CD4-positive, alpha-beta T cell treated with Interleukin-2 at 100 ng/mL for 4 hours (primary cell): ENCODE data around the gene RBFOX2.
"Not testable (repeated sequence)": the region's sequence is repeated elsewhere in the genome, so short reads cannot be mapped to it uniquely, and the experiment has no call there.

ENCODE experiments used
- DNase-seq: peaks from one replicate; pipeline ENCODE4 v3.0.0-alpha.2; 2020; ENCODE audit warnings: low spot score

RBFOX2 gene

DNA sequence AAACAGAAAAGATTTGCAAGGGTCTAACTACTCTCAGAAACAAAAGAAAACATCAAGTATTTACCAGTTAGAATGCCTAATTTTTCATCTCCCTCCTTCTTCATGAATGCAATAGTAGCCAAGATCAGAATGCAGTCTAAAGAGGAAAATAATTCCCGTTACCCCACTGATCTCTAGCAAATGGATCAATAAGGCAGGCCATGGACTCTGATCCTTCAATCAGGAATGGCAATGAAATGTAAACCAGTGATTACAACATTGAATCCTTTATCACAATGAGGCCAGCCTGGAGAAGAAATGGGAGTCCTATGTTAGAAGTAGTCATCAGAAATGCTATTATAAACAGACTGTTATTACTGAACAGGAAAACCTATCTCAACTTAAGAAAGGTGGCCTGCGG is 204.4 kb downstream of the RBFOX2 start:
- DNase-seq = no peak

DNA sequence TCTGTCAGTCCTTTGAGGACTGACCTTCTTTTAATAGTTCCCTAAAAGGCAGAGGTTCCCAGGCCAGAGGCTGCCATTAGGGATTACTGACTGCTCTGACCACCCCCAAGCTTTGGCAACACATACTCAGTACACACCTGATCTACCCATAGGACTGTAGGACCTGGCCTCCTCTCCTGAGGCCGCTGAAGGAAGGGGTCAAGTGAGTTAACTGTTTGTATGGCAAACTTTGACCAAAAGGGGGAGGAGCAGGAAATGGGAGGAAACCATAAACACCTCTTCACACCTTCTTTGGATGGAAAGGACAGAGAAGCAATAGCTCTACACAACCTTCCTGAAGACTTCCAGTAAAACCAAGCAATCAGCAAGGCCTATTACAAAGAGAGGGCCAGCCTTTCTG is 207.0 kb downstream of the RBFOX2 start:
- DNase-seq = no peak

DNA sequence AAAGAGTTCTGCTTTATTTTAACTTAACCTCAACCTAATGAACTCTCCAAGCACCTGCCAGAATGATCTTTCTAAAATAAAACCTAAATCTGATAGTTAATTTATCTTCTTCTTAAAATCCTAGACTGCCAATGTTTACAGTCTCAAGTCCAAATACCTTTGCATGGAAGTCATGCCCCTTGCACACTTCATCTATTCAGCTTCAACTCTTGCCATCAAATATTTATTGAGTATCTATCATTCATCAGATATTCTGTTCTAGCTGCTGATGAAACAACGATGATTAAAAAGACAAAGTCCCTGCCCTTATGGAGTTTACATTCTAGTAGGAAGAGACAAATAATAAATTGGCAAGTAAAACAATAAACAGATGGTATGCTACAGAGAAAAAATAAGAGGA is 209.2 kb downstream of the RBFOX2 start:
- no peak for DNase-seq

DNA sequence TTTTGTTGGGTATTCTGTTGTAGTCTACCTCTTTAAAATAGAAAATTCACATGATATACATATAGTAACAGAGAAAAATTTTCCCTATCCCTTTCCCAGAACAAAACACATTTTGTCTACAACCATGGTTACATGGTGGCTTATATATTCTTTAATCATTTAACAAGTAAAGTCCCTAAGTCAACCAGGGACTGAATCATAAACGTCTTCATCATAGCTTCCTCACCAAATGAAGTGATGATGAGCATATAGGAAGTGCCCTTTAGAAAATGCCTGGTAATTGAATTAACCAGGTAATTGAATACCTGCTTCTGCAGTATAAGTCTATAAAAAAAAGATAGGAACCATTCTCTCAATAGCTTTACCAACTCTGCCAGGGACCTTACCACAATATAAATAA is 209.7 kb downstream of the RBFOX2 start:
- no peak for DNase-seq

DNA sequence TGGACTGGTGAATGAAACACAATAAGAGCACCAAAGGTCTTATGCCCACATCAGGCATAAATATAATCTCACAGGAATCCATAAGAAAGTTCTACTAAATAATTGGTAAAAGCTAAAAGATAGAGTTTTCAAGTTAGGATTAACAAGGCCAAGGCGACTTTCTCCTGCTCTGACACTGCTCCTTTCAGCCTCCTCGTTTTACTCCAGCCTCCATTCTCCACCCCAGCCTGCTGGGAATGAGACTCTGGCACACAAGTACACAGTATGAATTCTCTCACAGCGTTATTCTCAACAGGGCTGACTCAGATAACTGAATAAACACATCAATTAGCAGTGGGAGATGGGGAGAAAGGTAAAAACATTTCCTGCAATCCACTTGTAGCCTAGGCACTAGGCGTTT is 216.0 kb downstream of the RBFOX2 start:
- DNase-seq = no peak

DNA sequence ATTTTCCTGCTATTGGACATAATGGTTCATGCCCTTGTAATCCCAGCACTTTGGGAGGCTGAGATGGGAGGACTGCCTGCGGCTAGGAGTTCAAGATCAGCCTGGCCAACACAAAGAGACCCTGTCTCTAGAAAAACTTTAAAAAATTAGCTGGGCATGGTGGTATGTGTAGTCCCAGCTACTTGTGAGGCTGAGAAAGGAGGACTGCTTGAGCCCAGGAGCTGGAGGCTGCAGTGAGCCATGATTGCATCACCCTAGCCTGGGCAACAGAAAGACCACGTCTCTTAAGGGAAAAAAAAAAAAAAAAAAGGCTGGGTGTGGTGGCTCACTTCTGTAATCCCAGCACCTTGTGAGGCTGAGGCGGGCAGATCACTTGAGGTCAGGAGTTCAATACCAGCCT is 217.0 kb downstream of the RBFOX2 start:
- DNase-seq = no peak

DNA sequence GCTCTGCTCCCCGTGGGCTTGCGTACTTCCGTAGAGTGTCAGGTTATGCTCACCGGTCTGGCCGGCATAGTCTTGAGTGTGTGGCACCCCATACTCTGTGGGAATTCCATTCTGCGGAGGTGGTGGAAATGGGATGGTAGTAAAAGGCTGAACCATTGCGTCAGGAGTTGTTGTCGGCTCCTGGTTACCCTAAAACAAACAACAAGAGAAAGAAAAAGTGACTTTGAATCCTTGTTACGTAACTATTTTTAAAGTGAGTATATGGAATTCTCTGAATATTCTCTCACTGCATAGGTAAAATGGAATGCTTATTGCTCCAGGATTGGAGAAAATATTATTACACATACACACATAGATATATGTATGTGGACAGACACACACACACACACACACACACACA is 218.8 kb downstream of the RBFOX2 start:
- no peak for DNase-seq

DNA sequence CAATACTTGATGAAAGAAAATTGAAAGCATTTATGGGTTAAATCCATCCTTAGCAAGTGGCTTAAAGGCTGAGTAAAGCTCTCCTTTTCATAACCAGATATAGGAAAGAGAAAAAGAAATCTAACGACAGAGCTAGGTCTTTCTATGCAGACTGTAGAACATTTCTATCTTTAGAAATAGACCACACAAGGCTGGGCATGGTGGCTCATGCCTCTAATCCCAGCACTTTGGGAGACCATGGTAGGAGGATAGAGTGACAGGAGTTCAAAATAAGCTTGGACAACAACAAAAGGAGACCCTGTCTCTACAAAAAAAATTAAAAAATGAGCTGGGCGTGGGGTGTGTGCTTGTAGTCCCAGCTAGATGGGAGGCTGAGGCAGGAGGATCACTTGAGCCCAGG is 220.2 kb downstream of the RBFOX2 start:
- no peak for DNase-seq

DNA sequence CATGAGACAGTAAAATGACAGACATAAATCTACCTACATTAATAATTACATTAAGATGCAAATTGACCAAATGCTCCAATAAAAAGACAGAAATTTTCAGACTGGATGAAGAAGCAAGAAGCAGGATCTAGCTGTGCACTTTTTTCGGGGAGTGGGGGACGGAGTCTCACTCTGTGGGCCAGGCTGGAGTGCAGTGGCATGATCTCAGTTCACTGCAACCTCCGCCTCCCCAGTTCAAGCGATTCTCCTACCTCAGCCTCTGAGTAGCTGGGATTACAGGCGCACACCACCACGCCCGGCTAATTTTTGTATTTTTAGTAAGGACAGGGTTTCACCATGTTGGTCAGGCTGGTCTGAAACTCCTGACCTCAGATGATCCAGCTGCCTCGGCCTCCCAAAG is 222.0 kb downstream of the RBFOX2 start:
- DNase-seq = not testable (repeated sequence)

DNA sequence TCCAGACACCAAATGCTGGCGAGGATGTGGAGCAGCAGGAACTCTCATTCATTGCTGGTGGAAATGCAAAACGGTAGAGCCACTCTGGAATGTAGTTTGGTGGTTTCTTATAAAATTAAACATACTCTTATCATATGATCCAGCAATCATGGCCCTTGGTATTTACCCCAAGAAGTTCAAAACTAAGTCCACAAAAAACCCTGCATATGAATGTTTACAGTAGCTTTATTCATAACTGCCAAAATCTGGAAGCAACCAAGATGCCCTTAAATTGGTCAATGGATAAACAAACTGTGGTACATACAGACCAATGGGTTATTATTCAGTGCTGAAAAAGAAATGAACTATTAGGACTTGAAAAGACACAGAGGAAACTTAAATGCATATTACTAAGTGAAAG is 223.2 kb downstream of the RBFOX2 start:
- no peak for DNase-seq

DNA sequence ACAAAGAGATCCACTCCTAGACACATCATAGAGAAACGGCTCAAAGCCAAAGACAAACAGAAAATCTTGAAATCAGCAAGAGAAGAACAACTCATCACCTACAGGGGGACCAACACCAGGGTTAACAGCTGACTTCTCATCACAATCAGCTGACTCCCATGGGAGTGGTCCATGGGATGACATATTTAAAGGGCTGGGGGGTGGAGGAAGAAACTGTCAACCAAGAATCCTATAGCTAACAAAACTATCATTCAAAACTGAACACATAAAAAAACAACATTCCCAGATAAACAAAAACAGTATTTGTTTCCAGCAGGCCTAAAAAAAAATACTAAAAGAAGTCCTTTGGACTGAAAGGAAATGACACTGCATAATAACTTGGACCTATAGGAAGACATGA is 224.2 kb downstream of the RBFOX2 start:
- DNase-seq = no peak

DNA sequence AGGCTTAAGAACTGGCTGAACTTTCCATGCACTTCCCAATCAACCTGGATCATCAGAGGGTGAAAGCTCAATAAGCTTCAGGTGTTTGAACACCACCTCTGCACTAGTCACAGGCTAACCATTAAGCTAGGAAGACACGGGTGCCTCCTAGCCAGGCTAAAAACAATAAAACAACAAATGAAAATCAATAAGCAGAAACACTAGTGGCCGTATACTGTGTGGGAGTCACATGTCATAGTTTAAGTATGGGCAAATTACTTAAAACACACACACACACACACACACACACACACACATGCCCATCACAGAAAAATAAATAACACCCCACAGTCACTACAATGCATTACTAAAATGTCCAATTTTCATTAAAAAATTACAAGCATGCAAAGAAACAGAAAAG is 225.7 kb downstream of the RBFOX2 start:
- no peak for DNase-seq

DNA sequence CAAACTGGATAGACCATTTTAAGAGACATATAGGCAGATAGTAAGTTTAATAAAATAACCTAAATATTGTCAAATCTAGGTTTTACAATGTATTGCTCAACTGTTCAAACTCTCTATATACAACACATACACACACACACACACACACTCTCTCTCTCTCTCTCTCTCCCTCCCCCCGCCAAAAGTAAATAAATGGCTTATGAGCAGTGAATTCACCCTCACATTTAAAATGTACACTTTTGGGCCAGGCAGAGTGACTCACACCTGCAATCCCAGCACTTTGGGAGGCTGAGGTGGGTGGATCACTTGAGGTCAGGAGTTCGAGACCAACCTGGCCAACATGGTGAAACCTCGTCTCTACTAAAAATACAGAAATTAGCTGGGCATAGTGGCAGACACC is 227.3 kb downstream of the RBFOX2 start:
- DNase-seq = not testable (repeated sequence)

DNA sequence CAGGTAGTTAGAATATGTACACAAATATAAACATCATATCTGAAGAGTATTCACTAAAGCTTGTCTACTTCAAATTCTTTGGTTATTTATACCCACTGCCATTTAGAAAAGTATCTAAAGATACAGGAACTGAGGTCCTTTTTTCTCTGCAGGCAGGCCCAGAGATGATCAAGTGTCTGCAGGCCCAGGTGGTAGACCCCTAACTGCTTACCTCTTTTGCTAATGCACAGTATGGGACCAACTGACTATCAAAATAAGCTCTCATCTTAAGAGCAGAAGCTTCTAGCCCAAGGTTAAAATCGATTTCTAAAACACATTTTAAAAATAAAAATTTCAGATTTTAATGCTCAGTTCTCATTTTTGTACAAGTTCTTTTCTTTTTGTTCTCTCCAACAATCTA is 229.5 kb downstream of the RBFOX2 start:
- no peak for DNase-seq

DNA sequence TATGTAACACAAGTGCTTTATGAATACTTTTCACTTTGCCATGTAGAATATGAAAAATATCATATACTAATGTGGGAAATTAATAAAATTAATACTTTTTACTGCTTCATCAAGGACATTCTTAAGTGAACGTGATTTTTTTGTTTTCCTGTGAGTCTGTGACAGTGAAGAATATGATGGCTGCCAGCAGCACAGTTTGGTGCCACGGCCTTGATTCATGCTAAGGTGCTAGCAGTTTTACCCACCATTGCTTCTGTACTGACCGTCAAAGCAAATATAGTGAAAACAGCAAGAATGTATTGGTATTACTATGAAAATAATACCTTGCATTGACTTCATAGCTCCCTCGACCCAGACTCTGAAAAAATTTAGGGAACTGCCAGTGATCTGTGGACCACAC is 231.2 kb downstream of the RBFOX2 start:
- DNase-seq = no peak

DNA sequence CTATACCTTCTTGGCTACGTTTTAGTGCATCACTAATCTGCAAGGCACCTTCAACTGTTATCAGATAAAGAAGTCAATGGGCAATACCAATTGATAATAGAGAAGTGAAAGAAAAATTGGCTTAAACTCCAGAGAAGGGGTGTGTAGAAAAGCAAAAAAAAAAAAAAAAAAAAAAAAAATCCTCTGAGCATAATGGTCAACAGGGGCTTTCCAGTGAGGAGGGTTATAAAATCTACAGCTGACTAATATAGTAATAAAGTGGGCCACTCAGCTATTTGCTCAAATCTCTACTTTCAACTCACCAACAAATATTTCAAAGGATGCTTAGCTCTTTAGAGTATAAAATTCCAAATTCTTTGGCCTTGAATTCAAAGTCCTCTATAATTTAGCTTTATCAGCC is 233.1 kb downstream of the RBFOX2 start:
- no peak for DNase-seq

DNA sequence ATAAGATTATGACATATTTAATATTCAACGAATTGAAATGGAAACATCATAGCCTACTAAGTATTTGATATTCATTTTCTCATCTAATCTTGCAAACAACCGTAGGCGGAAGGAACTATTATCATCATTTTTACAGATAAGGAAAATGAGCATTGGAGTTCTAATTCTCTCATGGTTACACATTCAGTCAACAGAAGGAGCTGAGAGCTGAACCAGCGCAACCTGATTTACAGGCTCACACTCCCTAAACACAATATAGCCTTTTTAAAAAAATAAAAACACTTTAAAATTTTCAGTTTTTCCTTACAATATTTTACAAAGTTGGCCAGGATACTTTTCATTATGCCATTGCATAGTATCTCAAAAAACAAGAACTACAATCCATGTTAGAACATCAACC is 236.1 kb downstream of the RBFOX2 start:
- no peak for DNase-seq

DNA sequence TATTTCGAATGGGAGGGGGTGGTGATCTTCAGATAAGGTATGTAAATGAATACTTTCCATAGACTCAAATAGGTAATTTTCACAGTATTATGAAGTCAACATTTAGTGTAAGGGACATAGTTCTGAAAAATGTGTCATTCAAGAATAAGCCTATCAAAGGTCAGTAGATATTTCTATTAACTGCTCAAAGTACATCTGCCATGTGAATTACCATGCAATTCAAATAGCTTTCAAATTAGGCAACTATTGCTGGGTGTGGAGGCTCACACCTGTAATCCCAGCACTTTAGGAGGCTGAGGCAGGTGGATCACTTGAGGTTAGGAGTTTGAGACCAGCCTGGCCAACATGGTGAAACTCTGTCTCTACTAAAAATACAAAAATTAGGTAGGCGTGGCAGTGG is 236.8 kb downstream of the RBFOX2 start:
- DNase-seq = not testable (repeated sequence)

DNA sequence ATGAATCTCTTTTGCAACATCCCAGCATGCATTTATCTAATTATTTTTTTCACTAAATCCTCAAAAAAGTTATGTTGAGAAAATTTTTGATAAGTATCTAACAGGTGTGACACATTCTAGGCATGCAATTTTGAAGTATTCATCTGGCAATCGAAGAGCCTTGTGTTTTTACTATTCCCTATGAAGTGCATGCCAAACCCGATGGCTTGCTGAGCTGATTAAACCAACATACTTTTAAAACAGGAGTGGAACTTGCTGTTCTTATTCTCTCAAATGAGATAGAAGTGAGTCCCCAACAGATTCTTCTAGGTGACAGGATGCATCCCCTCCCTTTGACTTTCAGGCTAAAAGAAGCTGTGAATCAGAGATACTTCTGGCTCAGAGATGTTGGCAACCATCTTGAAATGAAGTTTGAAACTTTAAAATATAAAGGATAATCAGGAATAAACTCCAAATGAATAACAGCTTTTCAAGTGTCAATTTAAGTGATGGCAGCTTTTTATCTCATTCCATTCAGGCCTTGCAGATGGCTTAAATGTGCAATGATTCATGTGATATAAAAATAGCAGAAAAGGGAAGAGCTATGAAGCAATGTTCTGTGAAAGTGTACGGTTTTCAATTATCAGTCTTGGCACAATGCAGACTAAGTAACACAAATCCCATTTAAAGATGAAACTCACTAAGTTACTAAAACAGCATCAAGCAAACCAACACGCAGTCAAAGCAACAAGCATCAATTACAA is 243.3 kb downstream of the RBFOX2 start:
- no peak for DNase-seq

DNA sequence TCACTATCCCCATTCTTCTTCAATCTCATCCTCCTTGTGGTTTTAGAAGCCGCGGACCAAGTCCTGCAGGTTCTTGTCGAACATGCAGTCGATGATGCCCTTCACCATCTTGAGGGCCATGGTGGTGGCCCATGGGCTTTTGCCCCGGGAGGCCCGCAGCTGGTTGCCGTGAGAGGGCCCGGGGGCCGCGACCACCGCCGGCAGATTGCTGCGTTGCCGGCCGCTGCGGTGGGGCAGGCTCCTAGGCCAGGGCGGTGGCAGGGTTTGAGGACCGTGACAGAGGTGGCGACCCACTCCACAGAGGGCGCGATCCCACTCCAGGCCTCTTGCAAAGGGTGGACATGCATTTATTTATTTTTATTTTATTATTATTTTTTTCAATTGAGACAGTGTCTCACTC is 244.0 kb downstream of the RBFOX2 start:
- no peak for DNase-seq

DNA sequence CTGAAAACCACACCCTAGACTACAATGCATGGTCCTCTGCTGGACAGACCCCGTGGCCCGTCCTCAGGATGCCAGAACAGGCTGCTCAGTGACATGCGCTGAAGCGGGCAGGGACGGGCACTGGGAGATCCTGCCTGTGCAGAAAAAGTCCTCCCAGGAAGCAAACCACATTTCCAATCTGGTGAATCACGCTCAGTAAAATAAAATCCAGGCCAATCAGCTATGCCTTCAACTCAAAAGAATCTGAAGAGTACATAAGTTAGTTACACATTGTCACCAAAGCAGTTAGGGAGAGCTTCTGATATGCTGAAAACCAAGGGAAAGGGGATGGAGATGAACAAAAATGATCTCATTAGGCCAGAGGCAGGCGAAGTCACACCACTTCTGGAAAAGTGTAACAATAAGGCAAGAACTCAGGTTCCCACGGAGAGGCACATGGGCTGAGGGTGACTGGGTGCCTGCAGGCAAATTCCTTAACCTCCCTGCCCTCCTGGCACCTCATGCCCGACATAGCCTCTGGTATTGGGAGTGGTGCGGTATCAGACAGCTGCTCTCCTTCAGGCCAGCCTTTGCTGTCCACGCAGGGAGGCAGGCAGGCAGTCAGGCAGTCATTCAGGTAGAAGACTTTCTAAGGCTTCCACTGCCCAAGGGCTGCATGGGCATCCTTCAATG is 244.5 kb downstream of the RBFOX2 start:
- DNase-seq = no peak

DNA sequence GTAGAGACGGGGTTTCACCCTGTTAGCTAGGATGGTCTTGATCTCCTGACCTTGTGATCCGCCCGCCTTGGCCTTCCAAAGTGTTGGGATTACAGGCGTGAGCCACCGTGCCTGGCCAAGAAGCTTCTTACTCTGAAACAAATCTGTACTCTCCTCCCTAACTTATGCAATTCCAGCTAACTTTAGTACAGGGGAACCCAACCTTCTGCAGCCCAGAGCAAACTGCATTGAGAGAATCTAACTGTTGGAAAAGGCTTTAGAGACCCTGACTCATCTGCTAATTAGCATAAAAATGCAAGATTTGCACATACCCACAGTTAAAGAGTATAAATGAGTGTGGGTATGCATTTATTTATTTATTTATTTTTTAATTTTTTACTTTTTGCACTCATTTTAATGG is 246.1 kb downstream of the RBFOX2 start:
- DNase-seq = no peak

DNA sequence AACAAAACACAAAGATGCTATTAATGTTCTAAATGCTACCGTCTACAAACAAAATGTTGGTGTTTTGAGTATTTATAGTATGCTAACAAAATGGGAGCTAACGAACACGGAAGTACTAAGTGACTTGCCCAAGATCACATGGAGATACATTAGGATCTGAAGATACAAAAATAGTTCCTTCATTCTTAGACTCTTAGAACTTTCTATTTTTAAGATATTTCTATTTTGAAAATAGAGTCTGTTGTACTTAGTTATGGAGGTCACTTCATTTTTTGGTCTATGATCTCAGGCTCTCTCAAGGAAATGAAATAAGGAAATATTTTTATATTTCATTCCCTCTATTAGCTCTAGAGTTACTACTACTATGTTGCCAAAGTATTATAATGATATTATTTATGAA is 246.7 kb downstream of the RBFOX2 start:
- DNase-seq = no peak

DNA sequence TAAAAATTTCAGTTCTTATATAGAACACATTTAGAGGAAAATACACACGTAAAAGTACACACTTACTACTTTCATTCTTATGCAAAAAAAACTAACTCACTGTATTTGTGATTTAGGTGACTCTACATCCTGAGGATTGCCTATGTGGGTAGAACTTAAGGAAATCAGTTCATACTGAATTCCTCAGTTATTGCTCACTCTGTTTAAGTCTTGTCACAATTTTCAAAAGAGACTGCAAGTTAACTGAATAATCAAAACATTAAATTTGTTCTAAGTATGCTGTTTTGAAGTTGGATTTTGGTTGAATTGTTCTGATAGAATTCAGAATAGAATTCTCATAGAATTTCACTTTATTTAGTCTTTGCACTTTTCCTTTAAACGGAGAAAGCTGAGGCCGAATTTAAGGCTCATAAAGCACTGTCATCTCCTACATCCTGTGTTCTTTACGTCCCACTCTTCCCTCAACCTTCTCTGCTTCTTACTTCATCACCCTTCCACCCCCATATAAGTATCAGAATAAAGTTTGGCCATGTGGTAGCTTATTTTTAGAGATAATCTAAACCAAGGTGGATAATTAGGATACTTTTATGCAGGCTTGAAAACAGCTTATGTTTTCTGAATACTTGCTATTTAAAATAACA is 251.2 kb downstream of the RBFOX2 start:
- DNase-seq = no peak
